GM12801 (cell line): ENCODE data around the gene PXMP4.

Source experiments
- CTCF ChIP-seq: IDR thresholded peaks from one replicate; pipeline ENCODE4 v1.5.1; 2011; ENCODE audit warnings: control low read depth; ENCODE audit not compliant: insufficient read length; ENCODE audit errors: extremely low read depth

Gene PXMP4

GRCh38 chr20:33709398-33709797 is 10.7 kb downstream of the PXMP4 start:
- TF ChIP-seq CTCF: no peak

GRCh38 chr20:33707668-33708067 is 12.4 kb downstream of the PXMP4 start:
- TF ChIP-seq CTCF: no peak

GRCh38 chr20:33704197-33704924 is 15.7 kb downstream of the PXMP4 start:
- no peak for TF ChIP-seq CTCF

GRCh38 chr20:33703498-33704137 is 16.5 kb downstream of the PXMP4 start:
- no peak for TF ChIP-seq CTCF

GRCh38 chr20:33702861-33703260 is 17.2 kb downstream of the PXMP4 start:
- no peak for TF ChIP-seq CTCF

GRCh38 chr20:33701629-33702450 is 18.3 kb downstream of the PXMP4 start:
- TF ChIP-seq CTCF: no peak

GRCh38 chr20:33697129-33697528 is 23.0 kb downstream of the PXMP4 start:
- no peak for TF ChIP-seq CTCF
